D721Med (cell line): ENCODE data around the gene ZIC1.

Source experiments
- DNase-seq: peaks from one replicate; pipeline ENCODE4 v3.0.0; 2011; ENCODE audit warnings: low spot score; ENCODE audit not compliant: insufficient read length
- FAIRE-seq: peaks from 2 replicates; lab custom pipeline; 2011; peaks lifted over from hg19 to GRCh38; lab: Jason Lieb, UNC
- CTCF ChIP-seq: IDR thresholded peaks from 2 replicates; pipeline ENCODE4 v1.5.1; 2012; ENCODE audit warnings: mild to moderate bottlenecking, control low read depth; ENCODE audit not compliant: insufficient read depth; ENCODE audit errors: missing control alignments

ZIC1 gene

GRCh38 chr3:147415286-147415685 lies 6.1 kb downstream of the ZIC1 start:
- no peak for DNase-seq
- TF ChIP-seq CTCF: no peak
- FAIRE-seq: no peak

DNA sequence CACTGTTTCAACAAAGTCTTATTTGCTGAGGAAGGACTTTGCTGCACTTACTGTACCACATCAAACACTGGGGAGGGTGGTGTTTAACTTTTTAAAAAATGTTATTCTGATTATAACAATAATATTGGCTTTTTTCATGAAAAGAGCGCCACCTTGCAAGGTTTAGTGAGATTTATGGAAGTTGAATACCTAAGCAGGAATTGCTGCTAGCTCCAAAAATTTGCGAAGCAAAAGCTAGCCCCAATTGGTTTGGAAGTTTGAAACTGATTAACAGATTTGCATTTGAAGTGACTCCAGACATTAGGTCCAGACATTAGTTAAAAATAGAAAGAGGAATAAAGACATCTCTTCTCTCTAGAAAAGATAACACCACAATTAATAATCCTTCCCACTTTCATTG lies 6.7 kb downstream of the ZIC1 start:
- TF ChIP-seq CTCF: peak; percentile 12
- FAIRE-seq: no peak
- DNase-seq: no peak

- FAIRE-seq: no peak
- no peak for DNase-seq
- no peak for TF ChIP-seq CTCF
Observed at GRCh38 chr3:147416931-147417330, 7.8 kb downstream of the ZIC1 start.

- no peak for TF ChIP-seq CTCF
- no peak for DNase-seq
- FAIRE-seq: no peak
Observed at GRCh38 chr3:147417551-147418295, 8.6 kb downstream of the ZIC1 start.

DNA sequence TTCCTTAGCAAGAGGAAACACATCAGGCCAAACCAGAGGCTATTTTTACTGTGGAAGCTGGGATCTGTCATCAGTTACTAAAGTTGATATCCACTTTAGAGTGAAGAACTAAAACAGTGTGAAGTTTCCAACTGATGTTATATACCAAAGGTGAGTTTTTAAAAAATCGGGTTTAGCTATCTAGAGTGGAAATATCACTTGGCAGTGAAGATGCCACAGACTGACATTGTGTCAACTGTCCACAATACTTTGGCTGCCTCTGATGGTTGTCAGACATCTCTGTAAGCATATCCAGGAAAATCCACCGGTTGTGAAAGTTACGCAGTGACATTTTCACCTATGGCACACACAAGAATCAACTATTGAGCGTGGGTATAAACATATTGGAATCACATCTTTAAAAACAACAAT lies 9.2 kb downstream of the ZIC1 start:
- no peak for DNase-seq
- TF ChIP-seq CTCF: no peak
- no peak for FAIRE-seq

DNA sequence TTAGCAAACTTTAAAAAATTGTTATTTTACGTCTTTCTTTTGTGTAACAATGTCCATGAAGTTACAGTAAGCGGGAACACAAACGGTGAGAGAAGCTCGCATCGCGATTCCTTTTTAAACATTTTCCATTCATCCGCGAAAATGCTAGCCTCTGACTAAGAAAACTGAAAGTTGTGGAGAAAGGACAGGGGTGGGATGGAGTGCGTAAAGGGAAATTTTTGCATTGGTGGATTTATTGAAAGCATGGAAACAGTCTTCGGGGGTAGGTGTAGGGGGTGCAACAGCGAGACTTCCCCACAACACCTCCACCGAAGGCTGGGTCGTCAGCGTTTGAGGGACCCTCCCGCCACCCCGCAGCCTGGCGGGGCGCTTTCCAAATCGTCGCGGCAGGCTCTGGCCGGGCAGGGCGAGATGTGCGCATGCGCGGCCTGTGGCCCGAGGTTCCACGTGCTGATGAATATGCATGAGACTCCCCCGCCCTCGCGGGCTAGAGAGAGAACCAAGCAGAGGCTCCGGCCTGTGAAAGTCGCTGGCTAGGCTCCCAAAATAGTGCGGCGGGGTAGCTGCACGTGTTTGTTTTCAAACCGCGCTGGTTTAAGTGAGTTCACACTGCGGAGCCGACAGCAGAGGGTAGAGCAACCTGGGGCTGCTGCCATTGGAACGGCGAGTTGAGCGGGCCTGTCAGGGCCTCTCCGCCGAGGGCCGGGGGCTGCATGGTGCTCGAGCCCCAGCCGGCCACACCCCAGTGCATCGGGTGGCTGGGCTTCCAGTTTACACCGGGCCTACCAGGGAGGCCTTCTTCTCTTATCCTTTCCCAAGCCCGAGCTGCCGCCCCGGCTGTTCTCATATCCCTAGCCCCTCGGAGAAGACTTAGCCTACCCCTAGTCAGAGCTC lies 9.9 kb downstream of the ZIC1 start:
- DNase-seq (no peak), FAIRE-seq (no peak)
- no peak for TF ChIP-seq CTCF

- TF ChIP-seq CTCF: no peak
- no peak for FAIRE-seq
- no peak for DNase-seq
Observed at GRCh38 chr3:147419781-147420224, 10.6 kb downstream of the ZIC1 start.
